K562 (cell line): Measurements from ENCODE around the gene HPD. TPM values are rescaled to one million over a fixed set of nuclear protein-coding genes. Genes with fewer than 3 reads are reported as not detected.
A peak's percentile ranks its signal among the peaks of the same experiment; 100 is the strongest.

Source experiments
- ATF7 ChIP-seq: fragments of 450-650 bp; IDR thresholded peaks from 2 replicates; pipeline ENCODE4 v1.7.1; 2014; ENCODE audit warnings: mild to moderate bottlenecking, moderate library complexity
- DPF2 ChIP-seq: fragments of 450-650 bp; IDR thresholded peaks from 2 replicates; pipeline ENCODE4 v1.6.1; 2016
- FIP1L1 ChIP-seq: fragments of 200-400 bp; formaldehyde crosslinking; IDR thresholded peaks from 2 replicates; pipeline ENCODE4 v1.6.1; 2018; ENCODE audit warnings: mild to moderate bottlenecking, low read depth, low read length; ENCODE audit not compliant: poor library complexity, severe bottlenecking
- LEF1 ChIP-seq: fragments of 450-650 bp; IDR thresholded peaks from 2 replicates; pipeline ENCODE4 v1.6.1; 2016; ENCODE audit warnings: mild to moderate bottlenecking
- MAZ ChIP-seq, 2 experiments: fragments of 450-650 bp in 1 of 2; sonication (generic) in 1 of 2; formaldehyde crosslinking; IDR thresholded peaks in 1 of 2; conservative IDR thresholded peaks in 1 of 2; 2 replicates each; pipeline versions ENCODE4 v1.4.0 to v1.5.0; 2020; ENCODE audit warnings: mild to moderate bottlenecking in 1 of 2, missing genetic modification reagents in 1 of 2
- MCM5 ChIP-seq: fragments of 450-650 bp; IDR thresholded peaks from 2 replicates; pipeline ENCODE4 v1.6.1; 2016; ENCODE audit warnings: low read depth
- MYC ChIP-seq, 2 experiments: fragments of 250-450 bp in 1 of 2; sonication (Bioruptor Pico) in 1 of 2; IDR thresholded peaks; 2 replicates each; pipeline versions ENCODE4 v1.5.1 to v1.6.1; 2012 to 2021; ENCODE audit warnings: low read depth in 2 of 2, borderline replicate concordance in 1 of 2, improper control_type of control experiment in 1 of 2, low read length in 1 of 2, mild to moderate bottlenecking in 1 of 2, moderate library complexity in 1 of 2
- NCOR1 ChIP-seq: fragments of 450-650 bp; IDR thresholded peaks from 2 replicates; pipeline ENCODE4 v1.6.1; 2016; ENCODE audit warnings: mild to moderate bottlenecking, moderate library complexity
- RAD51 ChIP-seq: fragments of 450-650 bp; IDR thresholded peaks from 2 replicates; pipeline ENCODE4 v1.7.1; 2016; ENCODE audit warnings: low read depth, mild to moderate bottlenecking, borderline replicate concordance
- SMAD4 ChIP-seq: fragments of 250-450 bp; sonication (Bioruptor Pico); conservative IDR thresholded peaks from 2 replicates; pipeline ENCODE4 v1.8.0; 2021; ENCODE audit warnings: inconsistent platforms, mild to moderate bottlenecking, moderate library complexity
- THAP12 ChIP-seq: fragments of 250-450 bp; sonication (Bioruptor Pico); IDR thresholded peaks from 2 replicates; pipeline ENCODE4 v1.9.0; 2021; ENCODE audit warnings: mild to moderate bottlenecking, inconsistent platforms
- VEZF1 ChIP-seq: fragments of 200-800 bp; sonication (Bioruptor generic); IDR thresholded peaks from 2 replicates; pipeline ENCODE4 v1.6.1; 2017; ENCODE audit warnings: missing genetic modification characterization, missing compliant biosample characterization
- ZNF133 ChIP-seq: fragments of 250-450 bp; sonication (Bioruptor Pico); IDR thresholded peaks from 2 replicates; pipeline ENCODE4 v1.4.0; 2020; ENCODE audit warnings: mild to moderate bottlenecking
- polyA plus RNA-seq, 8 experiments: library from polyadenylated mRNA; depleted of rRNA in 4 of 8; stranded (reverse) in 5 of 8; unstranded in 3 of 8; fragments of >200 nt; fragmentation: Nextera tagmentation in 2 of 8; fragmentation: Illumina TruSeq in 1 of 8; extraction: Ambion mirVana in 2 of 8; extraction: Trizol in 1 of 8; gene quantifications; 2 replicates each; pipeline versions ENCODE4 v1.2.1 to v1.2.3, GENCODE V29; 2011 to 2014; ENCODE audit warnings: inconsistent platforms in 1 of 8, missing spikeins in 1 of 8
- total RNA-seq, 7 experiments: library from RNA; depleted of rRNA in 6 of 7; stranded (reverse); fragments of >200 nt in 6 of 7; fragmentation: Illumina TruSeq in 2 of 7; extraction: Trizol in 2 of 7; gene quantifications; 2 replicates each; pipeline versions ENCODE4 v1.2.1 to v1.2.3, GENCODE V29; 2011 to 2021; ENCODE audit warnings: low replicate concordance in 1 of 7
- TF ChIP-seq, protein P1 (sequence below): fragments of 450-650 bp; IDR thresholded peaks from 2 replicates; pipeline ENCODE4 v1.6.1; 2018; ENCODE audit not compliant: partially characterized antibody
- TF ChIP-seq, protein P2 (sequence below): sonication (generic); formaldehyde crosslinking; IDR thresholded peaks from 2 replicates; pipeline ENCODE4 v1.9.0; 2022; ENCODE audit warnings: mild to moderate bottlenecking, missing genetic modification reagents

Gene HPD
- total and polyA plus RNA-seq, 9 of the 15 experiments (the other 6 are each of a cell fraction or from before 2014, with no cell fraction given), result 0.06 to 0.29 (median 0.07) TPM; not detected in 4

- TF ChIP-seq VEZF1 (CRISPR knock-in tag) (peak; percentile 60; the same call in 1 of the 2 replicates), NCOR1 (peak; percentile 18; the same call in 1 of the 2 replicates), RAD51 (0 out of 2 replicates have a peak, but pooled peaks have one; percentile 27), SMAD4 (CRISPR knock-in tag) (peak; percentile 22; the same call in 1 of the 2 replicates), ZNF133 (CRISPR knock-in tag) (no peak), DPF2 (peak; percentile 68; the same call in 1 of the 2 replicates), MAZ (CRISPR knock-in tag; conservative IDR thresholded peaks at IDR 0.05 in 1 of 2, IDR thresholded peaks at IDR 0.05 in 1 of 2) (0 out of 4 replicates have a peak, but pooled peaks of 1 of the 2 experiments have one; percentile 38), LEF1 (peak; percentile 48; the same call in 1 of the 2 replicates), FIP1L1 (no peak), THAP12 (CRISPR knock-in tag) (no peak), ATF7 (peak; percentile 22; the same call in 1 of the 2 replicates), MCM5 (no peak), MYC (IDR thresholded peaks at IDR 0.05; ENCODE audit: low read depth, low read length) (peak; percentile 88), MYC (CRISPR knock-in tag; IDR thresholded peaks at IDR 0.05; ENCODE audit: borderline replicate concordance, low read depth) (peak; percentile 58; the same call in 1 of the 2 replicates)
- TF ChIP-seq, protein P1, sequence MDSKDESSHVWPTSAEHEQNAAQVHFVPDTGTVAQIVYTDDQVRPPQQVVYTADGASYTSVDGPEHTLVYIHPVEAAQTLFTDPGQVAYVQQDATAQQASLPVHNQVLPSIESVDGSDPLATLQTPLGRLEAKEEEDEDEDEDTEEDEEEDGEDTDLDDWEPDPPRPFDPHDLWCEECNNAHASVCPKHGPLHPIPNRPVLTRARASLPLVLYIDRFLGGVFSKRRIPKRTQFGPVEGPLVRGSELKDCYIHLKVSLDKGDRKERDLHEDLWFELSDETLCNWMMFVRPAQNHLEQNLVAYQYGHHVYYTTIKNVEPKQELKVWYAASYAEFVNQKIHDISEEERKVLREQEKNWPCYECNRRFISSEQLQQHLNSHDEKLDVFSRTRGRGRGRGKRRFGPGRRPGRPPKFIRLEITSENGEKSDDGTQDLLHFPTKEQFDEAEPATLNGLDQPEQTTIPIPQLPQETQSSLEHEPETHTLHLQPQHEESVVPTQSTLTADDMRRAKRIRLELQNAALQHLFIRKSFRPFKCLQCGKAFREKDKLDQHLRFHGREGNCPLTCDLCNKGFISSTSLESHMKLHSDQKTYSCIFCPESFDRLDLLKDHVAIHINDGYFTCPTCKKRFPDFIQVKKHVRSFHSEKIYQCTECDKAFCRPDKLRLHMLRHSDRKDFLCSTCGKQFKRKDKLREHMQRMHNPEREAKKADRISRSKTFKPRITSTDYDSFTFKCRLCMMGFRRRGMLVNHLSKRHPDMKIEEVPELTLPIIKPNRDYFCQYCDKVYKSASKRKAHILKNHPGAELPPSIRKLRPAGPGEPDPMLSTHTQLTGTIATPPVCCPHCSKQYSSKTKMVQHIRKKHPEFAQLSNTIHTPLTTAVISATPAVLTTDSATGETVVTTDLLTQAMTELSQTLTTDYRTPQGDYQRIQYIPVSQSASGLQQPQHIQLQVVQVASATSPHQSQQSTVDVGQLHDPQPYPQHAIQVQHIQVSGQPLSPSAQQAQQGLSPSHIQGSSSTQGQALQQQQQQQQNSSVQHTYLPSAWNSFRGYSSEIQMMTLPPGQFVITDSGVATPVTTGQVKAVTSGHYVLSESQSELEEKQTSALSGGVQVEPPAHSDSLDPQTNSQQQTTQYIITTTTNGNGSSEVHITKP, result peak; percentile 57
- TF ChIP-seq, protein P2, sequence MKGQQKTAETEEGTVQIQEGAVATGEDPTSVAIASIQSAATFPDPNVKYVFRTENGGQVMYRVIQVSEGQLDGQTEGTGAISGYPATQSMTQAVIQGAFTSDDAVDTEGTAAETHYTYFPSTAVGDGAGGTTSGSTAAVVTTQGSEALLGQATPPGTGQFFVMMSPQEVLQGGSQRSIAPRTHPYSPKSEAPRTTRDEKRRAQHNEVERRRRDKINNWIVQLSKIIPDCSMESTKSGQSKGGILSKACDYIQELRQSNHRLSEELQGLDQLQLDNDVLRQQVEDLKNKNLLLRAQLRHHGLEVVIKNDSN (CRISPR knock-in tag), result peak; percentile 68
Measured at GRCh38 chr12:121797937-121798786, 60.5 kb downstream of the HPD start (continued).
